ENCODE results near the gene MCOLN2.

DNA sequence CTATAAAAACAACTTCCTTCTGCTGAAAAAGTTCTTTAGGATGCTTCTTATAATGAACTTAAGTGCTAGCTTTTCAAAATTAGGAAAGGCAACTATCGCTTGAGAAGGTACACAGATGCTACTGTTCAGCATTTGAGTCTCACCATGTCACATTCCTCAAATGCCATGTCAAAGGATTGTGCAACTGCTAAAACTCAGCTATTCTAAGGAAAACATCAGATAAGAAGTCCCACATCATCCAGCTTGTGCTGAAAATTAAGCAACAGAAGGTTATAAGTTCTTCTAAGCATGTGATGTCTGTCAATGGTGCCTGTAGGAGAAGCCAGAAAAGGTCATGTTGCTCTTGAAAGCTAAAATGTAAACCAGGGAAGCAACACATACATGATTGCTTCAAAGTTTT lies 36.5 kb downstream of the MCOLN2 start:
- TF ChIP-seq, protein P1, sequence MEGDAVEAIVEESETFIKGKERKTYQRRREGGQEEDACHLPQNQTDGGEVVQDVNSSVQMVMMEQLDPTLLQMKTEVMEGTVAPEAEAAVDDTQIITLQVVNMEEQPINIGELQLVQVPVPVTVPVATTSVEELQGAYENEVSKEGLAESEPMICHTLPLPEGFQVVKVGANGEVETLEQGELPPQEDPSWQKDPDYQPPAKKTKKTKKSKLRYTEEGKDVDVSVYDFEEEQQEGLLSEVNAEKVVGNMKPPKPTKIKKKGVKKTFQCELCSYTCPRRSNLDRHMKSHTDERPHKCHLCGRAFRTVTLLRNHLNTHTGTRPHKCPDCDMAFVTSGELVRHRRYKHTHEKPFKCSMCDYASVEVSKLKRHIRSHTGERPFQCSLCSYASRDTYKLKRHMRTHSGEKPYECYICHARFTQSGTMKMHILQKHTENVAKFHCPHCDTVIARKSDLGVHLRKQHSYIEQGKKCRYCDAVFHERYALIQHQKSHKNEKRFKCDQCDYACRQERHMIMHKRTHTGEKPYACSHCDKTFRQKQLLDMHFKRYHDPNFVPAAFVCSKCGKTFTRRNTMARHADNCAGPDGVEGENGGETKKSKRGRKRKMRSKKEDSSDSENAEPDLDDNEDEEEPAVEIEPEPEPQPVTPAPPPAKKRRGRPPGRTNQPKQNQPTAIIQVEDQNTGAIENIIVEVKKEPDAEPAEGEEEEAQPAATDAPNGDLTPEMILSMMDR (IDR thresholded peaks at IDR 0.05; ENCODE audit: poor library complexity, severe bottlenecking): no peak
- TF ChIP-seq RAD21 (conservative IDR thresholded peaks at IDR 0.05): no peak
- TF ChIP-seq EP300 (conservative IDR thresholded peaks at IDR 0.05; ENCODE audit: poor library complexity, severe bottlenecking): no peak
